ENCODE results near the gene MAP3K8. TPM values are rescaled to one million over a fixed set of nuclear protein-coding genes. Genes with fewer than 3 reads are reported as not detected.

MAP3K8 gene
- total RNA-seq, result 10 to 100 TPM; 80.3 to 85.4 TPM
- polyA plus RNA-seq, result 10 to 100 TPM; 17.0 to 57.9 TPM
- long read RNA-seq, donor 1, transcript MAP3K8-201 (9 exons, 3,096 nt), result minor isoform, 5 of 106 reads
- long read RNA-seq, donor 1, transcript MAP3K8-207 (8 exons, 2,782 nt), result major isoform, 9 of 106 reads
- long read RNA-seq, donor 1, partial matches to known transcripts, result 24 of 106 reads
- long read RNA-seq, donor 1, other reads (novel, unspliced or antisense), result 64 of 106 reads
- long read RNA-seq, donor 2, partial matches to known transcripts, result 6 of 35 reads
- long read RNA-seq, donor 2, other reads (novel, unspliced or antisense), result 23 of 35 reads

GRCh38 chr10:30433730-30434272, at the start of gene MAP3K8:
TSS of gene MAP3K8 (plus strand) at chr10:30434184. CDS start at chr10:30438939, 4,755 bp downstream.
- H3K4me1 ChIP-seq (ENCODE audit: control insufficient read depth in 1 of 2, insufficient read depth in 2 of 2, low read length in 2 of 2), result no peaks in the 10 kb centered on the region
- intact Hi-C loops (cut with DNase I), result loop anchor here in 1 of 2 donors (1.0 kb wide), 1 partner anchor 20 kb away; no protein-coding TSS in a partner anchor

GRCh38 chr10:30384701-30385201, 49.2 kb upstream of the MAP3K8 start:
- intact Hi-C loops (cut with DNase I), result no loop called here
- 64 to 70% methylated on average over 10 of the region's 10 CpGs for WGBS, 2 donors
- DNase-seq (no peak), ATAC-seq (ENCODE audit: low FRiP score) (no peak)
- Histone ChIP-seq H3K27me3 (ENCODE audit: control insufficient read depth in 1 of 2, insufficient read depth in 2 of 2, low read length in 1 of 2) (no peaks in the 10 kb centered on the region), H3K9me3 (ENCODE audit: control insufficient read depth, low read length) (no peaks in the 10 kb centered on the region), H3K36me3 (ENCODE audit: control insufficient read depth in 1 of 2, insufficient read depth in 2 of 2, low read length in 1 of 2) (no peaks in the 10 kb centered on the region), H3K4me1 (ENCODE audit: control insufficient read depth in 1 of 2, insufficient read depth in 2 of 2, low read length in 2 of 2) (no peaks in the 10 kb centered on the region), H3K27ac (ENCODE audit: low read depth in 1 of 2, low read length in 2 of 2) (no peak overlapping the region), H3K4me3 (ENCODE audit: low read length in 2 of 2) (no peak overlapping the region)

More at GRCh38 chr10:30433730-30434272, at the start of gene MAP3K8:
- Histone ChIP-seq H3K27ac (ENCODE audit: low read depth in 1 of 2, low read length in 2 of 2) (peak within 1 kb of the TSS; percentile 99 to 100), H3K27me3 (ENCODE audit: control insufficient read depth in 1 of 2, insufficient read depth in 2 of 2, low read length in 1 of 2) (no peaks in the 10 kb centered on the region), H3K9me3 (ENCODE audit: control insufficient read depth, low read length) (no peaks in the 10 kb centered on the region), H3K4me3 (ENCODE audit: low read length in 2 of 2) (peak within 1 kb of the TSS; percentile 86 to 92), H3K36me3 (ENCODE audit: control insufficient read depth in 1 of 2, insufficient read depth in 2 of 2, low read length in 1 of 2) (no peaks in the 10 kb centered on the region)
- WGBS, 2 donors, result 0% methylated on average over 54 to 56 of the region's 56 CpGs
- DNase-seq (peak; percentile 97 to 98), ATAC-seq (ENCODE audit: low FRiP score) (peak; percentile 94)

GRCh38 chr10:30386801-30387588, 47.0 kb upstream of the MAP3K8 start:
- no peak overlapping the region for H3K4me3 ChIP-seq (ENCODE audit: low read length in 2 of 2)
- WGBS, 2 donors, result 93 to 96% methylated on average over 13 of the region's 13 CpGs
- no peaks in the 10 kb centered on the region for H3K9me3 ChIP-seq (ENCODE audit: control insufficient read depth, low read length)
- no peaks in the 10 kb centered on the region for H3K27me3 ChIP-seq (ENCODE audit: control insufficient read depth in 1 of 2, insufficient read depth in 2 of 2, low read length in 1 of 2)
- no peak for DNase-seq
- ATAC-seq (ENCODE audit: low FRiP score), result no peak
- intact Hi-C loops (cut with DNase I), result no loop called here
- no peaks in the 10 kb centered on the region for H3K4me1 ChIP-seq (ENCODE audit: control insufficient read depth in 1 of 2, insufficient read depth in 2 of 2, low read length in 2 of 2)
- no peak overlapping the region for H3K27ac ChIP-seq (ENCODE audit: low read depth in 1 of 2, low read length in 2 of 2)
- H3K36me3 ChIP-seq (ENCODE audit: control insufficient read depth in 1 of 2, insufficient read depth in 2 of 2, low read length in 1 of 2), result no peaks in the 10 kb centered on the region

GRCh38 chr10:30387646-30388243, 46.2 kb upstream of the MAP3K8 start:
- Histone ChIP-seq H3K27me3 (ENCODE audit: control insufficient read depth in 1 of 2, insufficient read depth in 2 of 2, low read length in 1 of 2) (no peaks in the 10 kb centered on the region), H3K4me1 (ENCODE audit: control insufficient read depth in 1 of 2, insufficient read depth in 2 of 2, low read length in 2 of 2) (no peaks in the 10 kb centered on the region), H3K36me3 (ENCODE audit: control insufficient read depth in 1 of 2, insufficient read depth in 2 of 2, low read length in 1 of 2) (no peaks in the 10 kb centered on the region), H3K27ac (ENCODE audit: low read depth in 1 of 2, low read length in 2 of 2) (no peak overlapping the region), H3K9me3 (ENCODE audit: control insufficient read depth, low read length) (no peaks in the 10 kb centered on the region), H3K4me3 (ENCODE audit: low read length in 2 of 2) (no peak overlapping the region)
- intact Hi-C loops (cut with DNase I), result no loop called here
- 80 to 87% methylated on average over 3 of the region's 3 CpGs for WGBS, 2 donors
- ATAC-seq (ENCODE audit: low FRiP score), result no peak
- no peak for DNase-seq

DNA sequence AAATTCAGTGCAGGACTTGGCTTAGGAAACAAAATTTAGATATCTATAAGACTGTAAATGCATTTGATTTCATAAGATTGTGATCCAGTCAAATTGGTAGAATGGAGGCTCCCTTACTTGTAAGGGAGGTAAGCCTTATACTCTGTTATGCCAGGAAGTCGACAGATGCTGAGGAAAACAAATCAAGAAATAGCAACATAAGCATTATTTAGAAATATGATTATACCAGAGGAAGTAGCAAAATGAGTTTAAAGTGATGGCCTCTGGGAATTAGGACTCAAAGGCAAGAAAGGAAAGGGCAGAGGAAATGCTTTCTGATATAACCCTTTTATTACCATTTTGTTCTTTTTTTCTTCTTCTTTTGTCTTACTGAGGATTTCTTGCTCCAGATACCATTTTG, 44.4 kb upstream of the MAP3K8 start:
- Histone ChIP-seq H3K36me3 (ENCODE audit: control insufficient read depth in 1 of 2, insufficient read depth in 2 of 2, low read length in 1 of 2) (no peaks in the 10 kb centered on the region), H3K4me1 (ENCODE audit: control insufficient read depth in 1 of 2, insufficient read depth in 2 of 2, low read length in 2 of 2) (no peaks in the 10 kb centered on the region), H3K4me3 (ENCODE audit: low read length in 2 of 2) (no peak overlapping the region), H3K27ac (ENCODE audit: low read depth in 1 of 2, low read length in 2 of 2) (no peak overlapping the region), H3K9me3 (ENCODE audit: control insufficient read depth, low read length) (no peaks in the 10 kb centered on the region), H3K27me3 (ENCODE audit: control insufficient read depth in 1 of 2, insufficient read depth in 2 of 2, low read length in 1 of 2) (no peaks in the 10 kb centered on the region)
- DNase-seq (no peak), ATAC-seq (ENCODE audit: low FRiP score) (no peak)
- WGBS, 2 donors, result 48 to 49% methylated on average over 1 of the region's 1 CpG
- intact Hi-C loops (cut with DNase I), result no loop called here

DNA sequence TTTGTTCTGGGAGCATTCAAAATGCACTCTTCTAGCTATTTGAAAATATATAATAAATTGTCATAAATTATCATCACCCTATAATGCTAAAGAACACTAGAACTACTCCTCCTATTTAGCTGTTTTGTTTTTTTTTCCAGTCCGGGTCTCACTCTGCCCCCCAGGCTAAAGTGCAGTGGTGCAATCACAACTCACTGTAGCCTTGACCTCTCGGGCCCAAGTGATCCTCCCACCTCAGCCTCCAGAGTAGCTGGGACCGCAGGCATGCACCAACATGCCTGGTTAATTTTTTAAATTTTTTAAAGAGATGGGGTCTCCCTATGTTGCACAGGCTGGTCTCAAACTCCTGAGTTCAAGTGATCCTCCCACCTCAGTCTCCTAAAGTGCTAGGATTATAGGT, 43.8 kb upstream of the MAP3K8 start:
- WGBS, 2 donors, result 88 to 90% methylated on average over 3 of the region's 3 CpGs
- no peaks in the 10 kb centered on the region for H3K27me3 ChIP-seq (ENCODE audit: control insufficient read depth in 1 of 2, insufficient read depth in 2 of 2, low read length in 1 of 2)
- no peak for ATAC-seq (ENCODE audit: low FRiP score)
- no peaks in the 10 kb centered on the region for H3K9me3 ChIP-seq (ENCODE audit: control insufficient read depth, low read length)
- no peak overlapping the region for H3K4me3 ChIP-seq (ENCODE audit: low read length in 2 of 2)
- DNase-seq, result no peak
- no peak overlapping the region for H3K27ac ChIP-seq (ENCODE audit: low read depth in 1 of 2, low read length in 2 of 2)
- H3K4me1 ChIP-seq (ENCODE audit: control insufficient read depth in 1 of 2, insufficient read depth in 2 of 2, low read length in 2 of 2), result no peaks in the 10 kb centered on the region
- H3K36me3 ChIP-seq (ENCODE audit: control insufficient read depth in 1 of 2, insufficient read depth in 2 of 2, low read length in 1 of 2), result no peaks in the 10 kb centered on the region
- intact Hi-C loops (cut with DNase I), result loop anchor here (5.0 kb wide), 1 partner anchor 142 kb away; no protein-coding TSS in a partner anchor

- H3K27me3 ChIP-seq (ENCODE audit: control insufficient read depth in 1 of 2, insufficient read depth in 2 of 2, low read length in 1 of 2), result no peaks in the 10 kb centered on the region
- ATAC-seq (ENCODE audit: low FRiP score) (no peak), DNase-seq (no peak)
- H3K36me3 ChIP-seq (ENCODE audit: control insufficient read depth in 1 of 2, insufficient read depth in 2 of 2, low read length in 1 of 2), result no peaks in the 10 kb centered on the region
- H3K4me1 ChIP-seq (ENCODE audit: control insufficient read depth in 1 of 2, insufficient read depth in 2 of 2, low read length in 2 of 2), result no peaks in the 10 kb centered on the region
- H3K9me3 ChIP-seq (ENCODE audit: control insufficient read depth, low read length), result no peaks in the 10 kb centered on the region
- intact Hi-C loops (cut with DNase I), result loop anchor here (5.0 kb wide), 1 partner anchor 141 kb away; no protein-coding TSS in a partner anchor
- no peak overlapping the region for H3K27ac ChIP-seq (ENCODE audit: low read depth in 1 of 2, low read length in 2 of 2)
- WGBS, 2 donors, result 82 to 83% methylated on average over 7 of the region's 7 CpGs
- no peak overlapping the region for H3K4me3 ChIP-seq (ENCODE audit: low read length in 2 of 2)
These were observed 42.7 kb upstream of the MAP3K8 start for GRCh38 chr10:30391266-30391665.

DNA sequence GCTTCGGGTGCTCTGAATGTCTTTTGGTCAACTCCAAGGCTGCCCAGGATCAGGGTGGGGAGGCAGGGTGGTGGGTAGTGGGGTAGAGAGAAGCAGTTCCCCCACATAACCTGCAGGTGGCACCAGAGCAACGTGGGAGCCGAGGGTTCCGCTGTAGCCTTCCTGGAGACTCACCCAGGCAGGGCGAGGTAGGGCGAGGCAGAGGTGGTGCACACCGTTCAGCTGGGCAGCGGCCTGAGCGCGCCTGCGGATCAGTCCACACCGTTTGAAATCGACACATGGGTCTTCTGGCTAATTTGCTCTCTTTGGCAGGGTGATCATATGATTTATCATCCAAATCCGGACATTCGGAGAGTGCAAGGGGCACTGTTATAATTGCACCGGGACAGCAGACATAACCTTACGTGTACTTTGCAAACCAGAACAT, 41.4 kb upstream of the MAP3K8 start:
- intact Hi-C loops (cut with DNase I), result loop anchor here (1.0 to 5.0 kb wide), 2 partner anchors 140 to 199 kb away; no protein-coding TSS in a partner anchor
- WGBS, 2 donors, result 1 to 3% methylated on average over 17 of the region's 17 CpGs
- Histone ChIP-seq H3K27me3 (ENCODE audit: control insufficient read depth in 1 of 2, insufficient read depth in 2 of 2, low read length in 1 of 2) (no peaks in the 10 kb centered on the region), H3K27ac (ENCODE audit: low read depth in 1 of 2, low read length in 2 of 2) (no peak overlapping the region), H3K9me3 (ENCODE audit: control insufficient read depth, low read length) (no peaks in the 10 kb centered on the region), H3K4me3 (ENCODE audit: low read length in 2 of 2) (no peak overlapping the region), H3K36me3 (ENCODE audit: control insufficient read depth in 1 of 2, insufficient read depth in 2 of 2, low read length in 1 of 2) (no peaks in the 10 kb centered on the region), H3K4me1 (ENCODE audit: control insufficient read depth in 1 of 2, insufficient read depth in 2 of 2, low read length in 2 of 2) (no peaks in the 10 kb centered on the region)
- peak; percentile 95 for ATAC-seq (ENCODE audit: low FRiP score)
- peak; percentile 79 to 92 for DNase-seq

Data from aorta (tissue), 5 donors.